Liver (tissue), 9 donors: ENCODE results near the gene TAB2. TPM values are rescaled to one million over a fixed set of nuclear protein-coding genes. Genes with fewer than 3 reads are reported as not detected.

Source experiments
- DNase-seq: peaks from one replicate; pipeline ENCODE4 v3.0.0-alpha.2; 2017; ENCODE audit warnings: low spot score
- H3K27ac ChIP-seq, 2 donors: one replicate each; pipeline ENCODE4 v1.7.0; 2013; ENCODE audit warnings: inconsistent platforms in 2 of 2, low read length in 2 of 2, control low read depth in 1 of 2, low read depth in 1 of 2, mild to moderate bottlenecking in 1 of 2
- H3K27me3 ChIP-seq, 4 donors: one replicate each; pipeline versions ENCODE4 v1.6.1 to v1.7.0; 2013; ENCODE audit warnings: low read length in 3 of 4, inconsistent platforms in 1 of 4, mild to moderate bottlenecking in 1 of 4, moderate library complexity in 1 of 4; ENCODE audit not compliant: control insufficient read depth in 4 of 4, insufficient read depth in 4 of 4
- H3K36me3 ChIP-seq, 4 donors: one replicate each; pipeline versions ENCODE4 v1.6.1 to v1.7.0; 2013; ENCODE audit warnings: low read length in 3 of 4, mild to moderate bottlenecking in 3 of 4, low read depth in 1 of 4, moderate library complexity in 1 of 4; ENCODE audit not compliant: control insufficient read depth in 4 of 4, insufficient read depth in 3 of 4
- H3K4me1 ChIP-seq, 4 donors: one replicate each; pipeline versions ENCODE4 v1.6.1 to v1.7.0; 2013; ENCODE audit warnings: low read length in 3 of 4, mild to moderate bottlenecking in 3 of 4, moderate library complexity in 1 of 4; ENCODE audit not compliant: control insufficient read depth in 4 of 4, insufficient read depth in 4 of 4
- H3K4me3 ChIP-seq, 3 donors: one replicate each; pipeline versions ENCODE4 v1.6.1 to v1.7.0; 2013; ENCODE audit warnings: low read length in 3 of 3, control low read depth in 1 of 3, low read depth in 1 of 3, mild to moderate bottlenecking in 1 of 3
- H3K9ac ChIP-seq, 2 donors: one replicate each; pipeline ENCODE4 v1.7.0; 2013; ENCODE audit warnings: low read length in 2 of 2, mild to moderate bottlenecking in 2 of 2, moderate library complexity in 2 of 2, control low read depth in 1 of 2, low read depth in 1 of 2
- H3K9me3 ChIP-seq, 4 donors: one replicate each; pipeline versions ENCODE4 v1.6.1 to v1.7.0; 2013; ENCODE audit warnings: low read length in 3 of 4; ENCODE audit not compliant: control insufficient read depth in 4 of 4
- CTCF ChIP-seq: fragments of 150-350 bp; IDR thresholded peaks from 2 replicates; pipeline ENCODE4 v1.5.1; 2017; ENCODE audit warnings: improper control_type of control experiment, low read depth, low read length; ENCODE audit not compliant: missing input control
- EGR1 ChIP-seq, 2 donors: IDR thresholded peaks; 2 replicates each; pipeline ENCODE4 v1.6.1; 2016 to 2018; ENCODE audit warnings: antibody characterized with exemption in 2 of 2, low read depth in 2 of 2
- FOXA1 ChIP-seq: IDR thresholded peaks from 2 replicates; pipeline ENCODE4 v1.6.1; 2016; ENCODE audit warnings: antibody characterized with exemption
- FOXA2 ChIP-seq: IDR thresholded peaks from 2 replicates; pipeline ENCODE4 v1.6.1; 2016; ENCODE audit warnings: antibody characterized with exemption
- GABPA ChIP-seq, 2 donors: IDR thresholded peaks in 1 of 2; conservative IDR thresholded peaks in 1 of 2; 2 replicates each; pipeline ENCODE4 v1.6.1; 2016; ENCODE audit warnings: antibody characterized with exemption in 2 of 2, mild to moderate bottlenecking in 1 of 2, moderate library complexity in 1 of 2
- HNF4A ChIP-seq, 2 donors: conservative IDR thresholded peaks; 2 replicates each; pipeline ENCODE4 v1.6.1; 2016; ENCODE audit warnings: antibody characterized with exemption in 2 of 2, mild to moderate bottlenecking in 2 of 2
- HNF4G ChIP-seq: IDR thresholded peaks from 2 replicates; pipeline ENCODE4 v1.6.1; 2016; ENCODE audit warnings: antibody characterized with exemption
- JUND ChIP-seq, 2 donors: IDR thresholded peaks; 2 replicates each; pipeline ENCODE4 v1.6.1; 2016; ENCODE audit warnings: antibody characterized with exemption in 2 of 2
- MAX ChIP-seq: IDR thresholded peaks from 2 replicates; pipeline ENCODE4 v1.6.1; 2016; ENCODE audit warnings: antibody characterized with exemption
- RAD21 ChIP-seq, 2 donors: IDR thresholded peaks; 2 replicates each; pipeline ENCODE4 v1.6.1; 2016; ENCODE audit warnings: antibody characterized with exemption in 2 of 2, mild to moderate bottlenecking in 2 of 2
- REST ChIP-seq: IDR thresholded peaks from 2 replicates; pipeline ENCODE4 v1.6.1; 2016; ENCODE audit warnings: antibody characterized with exemption, mild to moderate bottlenecking
- RXRA ChIP-seq, 2 donors: IDR thresholded peaks; 2 replicates each; pipeline ENCODE4 v1.6.1; 2017 to 2018; ENCODE audit warnings: antibody characterized with exemption in 2 of 2, mild to moderate bottlenecking in 1 of 2
- SP1 ChIP-seq: IDR thresholded peaks from 2 replicates; pipeline ENCODE4 v1.6.1; 2018; ENCODE audit warnings: antibody characterized with exemption, mild to moderate bottlenecking
- TAF1 ChIP-seq: conservative IDR thresholded peaks from 2 replicates; pipeline ENCODE4 v1.6.1; 2016; ENCODE audit warnings: antibody characterized with exemption, mild to moderate bottlenecking
- YY1 ChIP-seq: IDR thresholded peaks from 2 replicates; pipeline ENCODE4 v1.6.1; 2016; ENCODE audit warnings: antibody characterized with exemption, mild to moderate bottlenecking
- ZBTB33 ChIP-seq: IDR thresholded peaks from 2 replicates; pipeline ENCODE4 v1.6.1; 2016; ENCODE audit warnings: antibody characterized with exemption
- WGBS: extraction: QIAGEN DNeasy Blood & Tissue Kit; methylation state at CpG from one replicate; pipeline ENCODE4 v1.1.7; 2013; 5-methylcytosine and 5-hydroxymethylcytosine counted together
- polyA plus RNA-seq, 2 donors: library from polyadenylated mRNA; stranded (reverse) in 1 of 2; unstranded in 1 of 2; fragments of 200-250 nt in 1 of 2; fragments of >200 nt in 1 of 2; fragmentation: Nextera tagmentation in 1 of 2; extraction: Ambion mirVana in 1 of 2; gene quantifications; one replicate each; pipeline versions ENCODE4 v1.2.1 to v1.2.3, GENCODE V29; 2013 to 2015
- total RNA-seq, 2 donors: library from RNA; depleted of rRNA; stranded (reverse); fragments of >200 nt; gene quantifications; one replicate each; pipeline ENCODE4 v1.2.3, GENCODE V29; 2014
- TF ChIP-seq, protein P1 (sequence below): IDR thresholded peaks from 2 replicates; pipeline ENCODE4 v1.6.1; 2016; ENCODE audit warnings: antibody characterized with exemption
- donor health status: healthy.
- donor health status: healthy.
- donor health status: healthy.
- donor health status: healthy.
- donor health status: healthy.

Gene TAB2
- total and polyA plus RNA-seq, 4 donors: 10.5 to 25.6 (median 18.0) TPM

DNA sequence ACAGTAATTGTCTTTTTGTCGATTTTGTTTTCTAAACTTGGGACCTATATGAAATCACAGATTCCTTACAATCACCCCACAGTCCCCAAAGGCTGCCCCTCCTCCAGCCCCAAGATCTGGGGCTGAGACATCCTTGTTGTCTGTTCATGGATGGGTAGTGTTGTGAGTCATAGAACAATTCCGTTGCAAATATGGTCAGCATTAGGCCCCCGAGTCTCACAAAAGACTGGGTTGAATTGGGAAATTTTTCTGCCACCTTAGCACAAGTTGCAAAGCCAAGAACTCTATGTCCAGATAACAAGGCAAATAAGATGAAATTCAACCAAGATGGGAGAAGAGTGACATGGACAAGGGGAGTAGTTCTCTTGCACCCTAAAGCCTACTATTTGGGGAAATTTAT lies 10.5 kb upstream of the TAB2 start:
- Histone ChIP-seq H3K27ac (no peak overlapping the region), H3K27me3 (no peaks in the 10 kb centered on the region), H3K9me3 (no peaks in the 10 kb centered on the region), H3K4me1 (peaks cover 0 to 9% (median 4%) of the 10 kb centered on the region in 4 donors), H3K9ac (no peak overlapping the region), H3K4me3 (no peak overlapping the region), H3K36me3 (no peaks in the 10 kb centered on the region)
- no peak for TF ChIP-seq CTCF
- no peak for TF ChIP-seq JUND (IDR thresholded peaks at IDR 0.05)
- no peak for TF ChIP-seq ZBTB33
- TF ChIP-seq YY1: no peak
- no peak for TF ChIP-seq HNF4A (conservative IDR thresholded peaks at IDR 0.05)
- TF ChIP-seq MAX: no peak
- no peak for TF ChIP-seq GABPA (IDR thresholded peaks at IDR 0.05 in 1 of 2, conservative IDR thresholded peaks at IDR 0.05 in 1 of 2)
- TF ChIP-seq, protein P1, sequence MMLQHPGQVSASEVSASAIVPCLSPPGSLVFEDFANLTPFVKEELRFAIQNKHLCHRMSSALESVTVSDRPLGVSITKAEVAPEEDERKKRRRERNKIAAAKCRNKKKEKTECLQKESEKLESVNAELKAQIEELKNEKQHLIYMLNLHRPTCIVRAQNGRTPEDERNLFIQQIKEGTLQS: no peak
- TF ChIP-seq REST: no peak
- no peak for TF ChIP-seq SP1
- TF ChIP-seq EGR1 (IDR thresholded peaks at IDR 0.05; ENCODE audit: low read depth in 2 of 2): no peak
- no peak for TF ChIP-seq RXRA (IDR thresholded peaks at IDR 0.05)
- no peak for TF ChIP-seq RAD21 (IDR thresholded peaks at IDR 0.05)
- TF ChIP-seq TAF1: no peak
- no peak for TF ChIP-seq HNF4G
- TF ChIP-seq FOXA2: no peak
- DNase-seq: no peak
- WGBS: 91% methylated on average over 3 of the region's 3 CpGs

DNA sequence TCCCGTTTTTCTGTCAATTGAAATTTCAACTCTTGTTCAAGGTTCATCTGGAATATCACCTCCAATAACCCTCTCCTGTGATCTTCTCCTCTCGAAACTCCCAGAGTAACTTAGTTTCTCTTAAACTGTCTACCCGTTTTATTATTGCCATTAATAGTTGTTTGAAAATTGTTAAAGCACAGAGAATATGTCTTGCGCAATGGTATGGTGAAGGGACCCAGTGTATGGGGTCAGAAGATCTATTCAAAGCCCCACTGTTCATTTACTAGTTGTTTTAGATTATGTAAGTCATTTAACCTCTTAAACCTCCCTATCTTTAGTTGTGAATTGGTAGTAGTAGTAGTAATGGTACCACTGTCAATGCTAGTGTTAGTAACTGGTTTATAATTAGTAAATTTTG lies 6.2 kb upstream of the TAB2 start:
- Histone ChIP-seq H3K9ac (no peak overlapping the region), H3K27ac (no peak overlapping the region), H3K9me3 (no peaks in the 10 kb centered on the region), H3K27me3 (no peaks in the 10 kb centered on the region), H3K4me1 (peaks cover 0 to 3% (median under 1%) of the 10 kb centered on the region in 4 donors), H3K36me3 (no peaks in the 10 kb centered on the region), H3K4me3 (no peak overlapping the region)
- DNase-seq: no peak
- TF ChIP-seq YY1 (no peak), GABPA (IDR thresholded peaks at IDR 0.05 in 1 of 2, conservative IDR thresholded peaks at IDR 0.05 in 1 of 2) (no peak), EGR1 (IDR thresholded peaks at IDR 0.05; ENCODE audit: low read depth in 2 of 2) (no peak), SP1 (no peak), CTCF (no peak), FOXA1 (no peak), TAF1 (no peak)
- WGBS: 51% methylated on average over 4 of the region's 4 CpGs
